RPMI8226 (cell line): ENCODE measurements around the gene DLX6.

Experiments used
- DNase-seq: peaks from one replicate; pipeline ENCODE4 v3.0.0-alpha.2; 2015

DLX6 gene

DNA sequence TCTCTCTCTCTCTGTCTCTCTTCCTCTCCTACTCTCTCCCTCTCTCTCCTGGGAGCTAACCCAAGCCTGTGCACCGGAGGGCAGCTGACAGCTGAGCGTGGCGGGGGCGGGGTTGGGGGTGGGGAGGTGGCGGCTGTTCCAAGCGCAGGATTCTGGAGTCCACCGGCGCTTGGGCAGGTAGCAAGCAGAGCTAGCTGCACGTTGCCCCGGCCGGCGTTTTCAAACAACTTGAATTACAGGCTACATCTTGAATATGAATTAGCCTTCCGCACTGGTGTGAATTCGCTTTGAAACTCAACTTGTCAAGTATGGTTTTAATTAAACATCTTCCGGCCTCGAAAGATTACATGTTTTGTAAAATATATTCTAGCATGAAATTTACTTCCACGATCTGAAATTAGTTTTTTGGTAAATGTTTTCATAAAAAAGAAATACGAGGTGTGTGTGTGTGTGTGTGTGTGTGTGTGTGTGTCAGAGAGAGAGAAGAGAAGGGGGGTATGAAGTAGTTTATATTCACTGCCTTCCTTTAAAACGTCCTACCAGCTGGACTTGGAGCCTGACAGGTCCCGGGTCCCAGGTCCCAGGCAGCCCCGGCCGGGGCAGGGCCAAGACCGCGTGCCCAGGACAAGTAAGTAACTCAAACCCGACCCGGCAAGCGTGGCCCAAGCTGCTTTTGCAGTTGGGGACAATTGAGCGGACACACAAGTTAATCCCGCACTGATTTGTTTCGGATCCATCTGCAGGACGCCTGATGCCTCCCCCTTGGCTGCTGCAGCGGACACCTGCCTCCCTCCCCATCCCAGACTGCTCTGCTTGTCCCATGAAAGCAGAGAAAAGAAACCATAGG lies 9.0 kb upstream of the DLX6 start:
- no peak for DNase-seq

DNA sequence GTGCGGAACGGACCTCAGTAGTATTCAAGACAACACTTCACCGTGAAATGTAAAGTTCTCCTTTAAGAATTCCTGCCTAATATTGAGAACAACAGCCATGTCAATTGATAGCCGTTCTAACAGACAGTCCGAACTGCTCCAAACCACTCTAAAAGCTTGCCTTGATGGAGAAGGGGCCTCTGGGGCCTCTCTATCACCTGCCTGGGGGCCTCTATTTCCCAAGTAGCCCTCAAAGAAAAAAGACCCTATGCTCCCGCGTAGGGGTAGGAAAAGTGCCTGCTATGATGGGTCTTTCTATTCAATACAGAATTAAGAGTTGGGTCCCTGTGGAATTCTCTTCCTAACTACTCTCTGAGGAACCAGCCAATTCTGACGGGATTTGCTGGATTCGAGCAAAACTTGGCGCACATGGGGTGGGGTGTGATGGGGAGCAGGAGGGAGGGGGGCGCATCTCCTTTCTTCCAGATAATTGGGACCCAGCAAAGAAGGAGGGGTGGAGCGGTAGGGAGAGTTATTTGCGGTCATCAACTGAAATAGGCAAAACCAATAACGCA lies 8.3 kb upstream of the DLX6 start:
- no peak for DNase-seq

DNA sequence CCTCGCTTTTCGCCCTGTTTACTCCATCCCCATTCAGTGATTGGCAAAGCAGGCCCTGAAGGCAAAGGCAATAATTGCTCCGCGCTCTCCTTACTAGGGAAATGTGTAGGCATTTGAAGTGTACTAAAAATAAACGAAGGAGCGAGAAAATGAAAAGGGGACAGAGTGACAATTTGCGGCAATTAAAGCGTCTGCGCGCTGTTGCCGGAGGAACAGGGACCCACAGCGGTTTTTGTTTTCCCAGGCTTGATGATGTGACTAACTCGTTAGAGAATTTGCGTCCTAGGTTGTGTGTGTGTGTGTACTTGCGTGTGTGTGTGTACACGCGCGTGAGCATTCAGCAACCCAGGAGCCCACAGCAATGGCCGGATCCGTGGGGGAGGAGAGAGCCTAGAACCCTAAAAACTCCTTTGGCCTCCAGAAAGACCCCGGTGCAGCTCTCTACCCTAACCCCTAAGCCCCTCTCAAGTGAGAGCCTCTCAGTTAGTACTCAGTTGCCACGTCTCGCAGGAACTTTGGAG lies 7.8 kb upstream of the DLX6 start:
- no peak for DNase-seq

- DNase-seq: no peak
Observed at GRCh38 chr7:96998333-96998732, 7.0 kb upstream of the DLX6 start.

DNA sequence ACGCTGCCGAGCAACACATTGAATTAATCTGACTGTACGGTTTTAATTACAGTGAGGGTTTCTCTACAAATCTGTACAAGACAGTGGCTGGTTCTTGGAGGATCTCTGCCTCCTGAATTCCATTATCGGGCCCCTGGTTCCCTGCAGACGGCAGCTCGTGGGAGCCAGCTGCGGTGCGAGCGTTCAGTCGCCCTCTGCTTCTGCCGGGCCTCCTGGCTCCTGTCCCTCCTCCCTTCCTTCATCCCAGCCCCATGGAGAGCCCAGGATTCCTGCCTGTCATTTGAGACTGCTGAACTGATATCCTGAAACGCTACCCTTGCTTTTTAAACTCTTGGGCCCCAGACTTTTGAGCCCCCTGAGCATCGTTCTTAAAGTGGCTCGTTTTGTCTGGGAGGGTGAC lies 6.6 kb upstream of the DLX6 start:
- DNase-seq: no peak

DNA sequence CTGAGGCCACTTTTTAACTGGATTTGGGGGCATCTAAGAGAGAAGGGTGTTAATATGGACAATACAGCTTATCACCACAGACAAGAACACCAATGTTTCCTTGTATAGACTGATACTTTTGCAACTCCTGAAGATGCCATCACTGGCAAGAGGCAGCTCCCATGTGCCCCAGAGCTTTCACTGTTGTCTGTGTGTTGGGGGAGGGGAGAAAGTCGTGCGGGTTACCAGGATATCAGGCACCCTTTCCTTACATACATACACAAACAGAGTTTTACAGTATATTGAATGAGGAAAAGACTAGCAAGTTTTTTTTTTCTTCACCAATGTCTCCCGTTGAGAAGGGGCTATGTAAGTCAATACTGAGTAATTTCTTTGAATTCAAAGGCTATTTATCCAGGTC lies 4.1 kb upstream of the DLX6 start:
- DNase-seq: no peak

DNA sequence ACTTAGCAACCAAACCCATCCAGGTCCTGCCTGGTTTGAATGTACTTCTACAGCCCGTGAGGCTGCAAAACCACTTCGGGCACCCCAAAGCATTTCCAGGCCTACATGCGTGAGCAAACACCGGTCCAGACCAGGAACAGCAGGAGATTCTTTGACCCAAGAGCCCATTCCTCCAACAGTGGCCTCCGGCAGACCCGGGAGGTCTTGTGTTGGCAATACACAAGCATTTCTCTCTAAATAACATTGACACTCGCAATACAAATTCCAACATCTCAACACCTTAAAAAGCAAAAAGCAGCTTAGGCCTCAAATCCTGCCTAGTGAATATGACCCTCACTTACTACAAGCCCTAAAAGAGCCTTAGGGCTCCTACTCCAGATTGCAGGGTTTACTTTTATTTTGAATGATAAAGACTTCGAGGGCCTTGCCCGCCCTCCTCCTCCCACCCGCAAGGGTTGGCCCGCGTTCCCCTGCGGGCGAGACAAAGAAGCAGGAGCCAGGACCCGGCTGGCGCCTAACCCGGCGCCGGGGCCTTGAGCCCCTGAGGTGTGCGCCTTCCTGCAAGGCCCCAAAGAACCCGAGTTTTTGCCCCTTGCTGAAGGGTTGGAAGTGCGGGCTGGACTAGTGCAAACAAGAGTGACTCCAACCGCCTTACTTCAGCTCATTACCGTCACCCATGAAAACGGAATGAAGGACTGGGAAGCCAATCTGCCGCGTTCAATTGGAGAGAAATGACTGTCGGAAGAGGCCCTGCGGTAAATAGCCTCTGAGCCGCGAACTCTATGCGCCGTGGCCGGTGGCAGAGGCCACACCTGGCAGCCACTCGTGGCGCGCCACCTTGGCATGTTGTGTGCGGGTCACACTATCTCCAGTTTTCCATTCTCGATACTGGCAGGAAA lies 3.4 kb upstream of the DLX6 start:
- no peak for DNase-seq

- DNase-seq: no peak
Observed at GRCh38 chr7:97002555-97003261, 2.6 kb upstream of the DLX6 start.

DNA sequence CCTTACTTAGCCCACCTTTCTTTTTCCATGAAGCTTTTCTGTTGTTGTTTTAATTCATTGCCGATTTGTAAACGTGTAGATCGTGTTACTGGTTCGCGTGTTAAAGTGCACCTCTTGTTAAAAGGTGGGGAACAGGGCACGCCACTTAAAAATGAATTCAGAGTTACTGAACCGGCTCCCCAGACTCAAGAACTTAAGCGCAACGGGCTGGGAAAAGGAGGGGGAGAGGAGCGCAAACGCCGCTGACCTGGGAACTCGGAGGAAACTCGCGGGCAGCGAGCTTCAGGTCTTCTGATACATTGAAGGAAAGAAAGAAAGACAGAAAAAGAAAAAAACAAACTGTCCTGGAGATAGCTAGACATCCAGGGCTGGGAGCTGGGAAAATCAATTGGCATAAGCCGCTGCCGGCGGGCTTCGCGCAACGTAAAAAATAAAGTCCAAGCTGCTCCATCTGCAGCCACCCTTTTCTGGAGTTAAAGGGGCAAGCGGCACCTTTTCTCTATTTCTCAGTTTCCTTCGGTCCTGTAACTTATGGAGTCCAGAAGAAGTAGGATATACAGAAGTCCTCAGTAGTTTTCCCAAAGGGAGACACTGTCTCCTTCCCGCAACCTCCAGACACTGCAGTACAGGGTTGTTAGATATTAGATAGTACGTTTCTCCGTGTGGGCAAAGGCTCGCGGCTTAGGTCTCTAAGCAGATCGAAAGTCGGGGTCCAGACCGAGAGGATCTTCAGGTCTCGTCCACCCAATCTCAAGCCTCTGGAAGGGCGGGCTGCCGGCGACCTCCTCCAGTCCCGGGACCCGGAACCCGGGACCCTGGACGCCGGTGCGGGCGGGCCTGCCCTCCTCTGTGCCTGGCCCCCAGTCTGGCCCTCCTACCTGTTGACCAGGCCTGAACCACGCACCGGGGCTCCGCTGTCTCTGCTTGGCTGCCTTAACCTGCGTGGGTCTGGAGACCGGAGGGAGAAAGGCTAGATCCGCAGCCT lies 1.8 kb upstream of the DLX6 start:
- no peak for DNase-seq

- no peak for DNase-seq
Observed at GRCh38 chr7:97004247-97005182, 838 bp upstream of the DLX6 start.

DNA sequence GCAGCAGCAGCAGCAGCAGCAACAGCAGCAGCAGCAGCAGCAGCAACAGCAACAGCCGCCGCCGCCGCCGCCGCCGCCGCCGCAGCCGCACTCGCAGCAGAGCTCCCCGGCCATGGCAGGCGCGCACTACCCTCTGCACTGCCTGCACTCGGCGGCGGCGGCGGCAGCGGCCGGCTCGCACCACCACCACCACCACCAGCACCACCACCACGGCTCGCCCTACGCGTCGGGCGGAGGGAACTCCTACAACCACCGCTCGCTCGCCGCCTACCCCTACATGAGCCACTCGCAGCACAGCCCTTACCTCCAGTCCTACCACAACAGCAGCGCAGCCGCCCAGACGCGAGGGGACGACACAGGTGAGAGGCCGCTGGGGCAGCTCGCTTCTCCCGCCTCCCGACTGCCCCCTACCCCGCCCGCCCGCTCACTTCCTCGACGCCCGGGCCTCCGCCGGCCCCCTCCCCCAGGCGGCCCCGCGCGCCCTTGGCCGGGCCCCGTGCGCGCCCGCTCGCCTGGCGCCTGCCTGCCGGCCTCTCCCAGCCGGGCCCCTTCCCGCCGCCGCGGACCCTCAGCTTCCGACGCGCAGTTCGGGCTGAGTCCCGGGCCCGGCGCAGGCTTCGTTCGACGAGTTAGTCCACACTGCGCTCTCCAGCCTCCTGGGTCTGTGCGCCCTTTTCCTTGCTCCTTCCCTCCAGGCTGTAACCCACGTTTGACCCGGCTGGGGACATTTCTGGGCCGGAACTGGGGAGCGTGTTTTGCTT lies 882 bp downstream of the DLX6 start:
- DNase-seq: peak; percentile 53

- DNase-seq: no peak
Observed at GRCh38 chr7:97006816-97007582, 1.6 kb downstream of the DLX6 start.

DNA sequence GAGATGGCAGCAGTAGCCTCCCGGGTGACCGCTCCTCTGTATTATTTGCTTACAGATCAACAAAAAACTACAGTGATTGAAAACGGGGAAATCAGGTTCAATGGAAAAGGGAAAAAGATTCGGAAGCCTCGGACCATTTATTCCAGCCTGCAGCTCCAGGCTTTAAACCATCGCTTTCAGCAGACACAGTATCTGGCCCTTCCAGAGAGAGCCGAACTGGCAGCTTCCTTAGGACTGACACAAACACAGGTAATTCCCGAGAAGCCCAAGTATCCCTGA lies 2.2 kb downstream of the DLX6 start:
- no peak for DNase-seq

DNA sequence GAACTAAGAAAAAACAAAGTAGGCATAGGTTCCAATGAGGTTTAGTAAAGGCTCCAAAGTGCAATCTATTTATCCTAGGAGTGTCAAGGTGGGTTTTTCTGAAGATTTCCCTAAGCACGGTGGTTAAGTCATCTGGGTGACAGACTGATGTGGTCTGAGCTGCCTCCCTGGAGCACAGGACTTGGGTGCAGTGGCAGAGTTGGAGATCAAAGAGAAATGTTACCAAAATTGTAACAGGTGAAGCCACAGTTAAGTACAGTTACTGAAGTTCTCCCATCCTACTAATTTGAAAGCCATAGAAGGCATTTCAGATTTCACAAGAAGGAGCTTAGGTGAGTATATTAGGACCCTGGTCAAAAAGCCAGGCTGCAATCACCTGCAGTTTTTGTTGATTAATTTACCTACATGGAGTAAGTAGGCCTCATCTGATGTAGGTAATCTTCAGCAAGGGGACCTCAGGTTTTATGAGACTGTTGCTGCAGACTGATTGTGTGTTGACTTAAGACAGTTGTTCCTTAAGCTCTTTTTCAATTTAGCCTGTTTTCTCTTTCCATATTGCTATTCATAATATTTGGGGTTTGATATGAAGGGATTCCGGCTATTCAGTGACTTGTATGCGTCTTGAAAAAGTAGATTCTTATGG lies 3.0 kb downstream of the DLX6 start:
- DNase-seq: no peak

DNA sequence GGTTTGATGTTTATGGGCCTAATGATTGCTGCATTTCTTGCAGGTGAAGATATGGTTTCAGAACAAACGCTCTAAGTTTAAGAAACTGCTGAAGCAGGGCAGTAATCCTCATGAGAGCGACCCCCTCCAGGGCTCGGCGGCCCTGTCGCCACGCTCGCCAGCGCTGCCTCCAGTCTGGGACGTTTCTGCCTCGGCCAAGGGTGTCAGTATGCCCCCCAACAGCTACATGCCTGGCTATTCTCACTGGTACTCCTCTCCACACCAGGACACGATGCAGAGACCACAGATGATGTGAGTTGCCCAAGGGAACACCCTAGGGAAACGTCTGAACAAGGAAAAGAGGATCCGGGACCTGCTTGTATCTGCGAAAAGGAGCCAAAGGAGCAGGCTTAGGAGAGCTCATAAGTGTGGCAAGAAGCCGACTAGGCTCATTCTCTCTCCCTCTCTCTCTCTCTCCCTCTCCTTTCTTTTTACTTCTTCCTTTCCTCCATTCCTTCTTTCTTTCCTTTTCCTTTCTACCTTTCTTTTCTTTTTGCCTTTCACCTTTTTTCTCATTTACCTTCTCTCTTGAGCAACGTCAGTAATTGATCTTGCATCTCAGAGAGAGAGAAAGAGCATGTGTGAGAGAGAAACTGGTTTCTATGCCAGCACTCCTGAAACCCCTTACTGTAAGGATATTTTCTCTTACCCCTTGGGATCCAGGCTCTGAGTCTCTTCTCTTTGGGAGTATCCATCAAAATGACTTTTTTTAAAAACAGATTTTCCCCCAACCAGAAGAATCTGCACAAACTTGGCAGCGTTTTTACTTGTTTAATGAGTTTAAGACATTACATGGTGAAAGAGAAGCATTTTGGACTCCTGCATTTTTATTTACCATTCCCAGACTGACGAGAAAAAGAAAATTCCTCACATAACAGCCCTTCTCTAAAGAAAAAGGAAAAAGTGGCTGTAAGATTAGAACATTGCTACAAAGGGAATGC lies 4.7 kb downstream of the DLX6 start:
- no peak for DNase-seq

DNA sequence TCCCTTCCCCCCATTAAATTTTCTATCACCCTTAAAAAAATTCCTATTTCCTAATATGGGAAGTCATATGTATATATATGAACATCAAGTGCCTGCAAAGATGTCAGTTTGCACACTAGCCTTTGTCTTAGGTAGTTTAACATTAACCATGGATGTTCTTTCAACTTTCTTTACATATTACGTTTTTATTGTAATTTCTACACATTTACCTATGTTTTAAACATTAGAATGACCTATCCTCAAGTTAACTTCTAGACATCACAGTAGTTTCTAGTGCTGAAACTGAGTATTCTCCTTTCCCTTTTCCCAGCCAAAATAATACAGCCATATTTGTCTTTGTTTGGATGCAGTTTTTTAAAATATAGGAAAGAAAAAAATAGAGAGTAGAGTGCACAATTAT lies 5.8 kb downstream of the DLX6 start:
- no peak for DNase-seq
